ENCODE measurements around the gene NLRP9. TPM values are rescaled to one million over a fixed set of nuclear protein-coding genes. Genes with fewer than 3 reads are reported as not detected.
"Not testable (repeated sequence)": the region's sequence is repeated elsewhere in the genome, so short reads cannot be mapped to it uniquely, and the experiment has no call there.

The NLRP9 gene
- total RNA-seq = not detected
- long read RNA-seq = 0 reads

DNA sequence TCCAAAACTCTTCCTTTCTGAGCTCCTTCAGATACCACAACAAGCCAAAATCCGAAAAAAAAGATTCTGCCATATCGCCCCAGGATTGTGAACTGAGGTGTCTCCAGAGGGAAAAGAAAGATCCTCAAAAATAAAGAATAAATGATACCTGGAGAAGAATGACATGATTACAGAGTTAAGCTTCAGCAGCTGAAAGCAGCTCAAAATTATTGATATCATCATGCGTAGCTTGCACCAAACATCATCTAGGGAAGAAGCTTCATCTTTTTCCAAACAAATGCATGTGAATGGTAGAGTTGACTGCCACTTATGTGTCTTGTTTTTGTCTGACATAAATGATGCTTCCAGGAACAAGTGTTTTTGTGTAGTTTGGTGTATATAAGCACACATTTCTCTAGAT, at the start of gene NLRP9:
NLRP9 (minus strand) TSS at position 101 of the 400 bp plus-strand sequence; CDS start at position 73, 28 bp downstream.
- intact Hi-C loops (cut with micrococcal nuclease) = no loop called here
- ATAC-seq (no peak), DNase-seq (no peak)

DNA sequence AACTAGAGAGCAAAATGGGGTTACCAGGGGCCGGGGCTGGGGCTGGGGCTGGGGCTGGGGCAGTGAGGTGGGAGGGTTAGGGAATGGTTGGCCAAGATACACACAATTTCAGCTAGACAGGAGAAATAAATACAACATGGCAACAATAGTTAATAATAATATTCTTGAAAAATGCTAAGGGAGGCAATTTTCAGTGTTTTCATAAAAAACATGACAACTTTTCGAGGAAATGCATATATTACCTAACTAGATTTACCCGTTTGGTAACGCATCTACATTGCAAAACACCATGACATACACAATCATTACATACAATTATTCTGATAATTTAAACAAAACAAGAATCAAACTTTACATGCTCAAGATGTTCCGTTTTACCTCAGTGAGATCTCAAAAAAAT, 42.9 kb upstream of the NLRP9 start:
- no peak for DNase-seq
- no peak for ATAC-seq
- intact Hi-C loops (cut with micrococcal nuclease) = no loop called here

DNA sequence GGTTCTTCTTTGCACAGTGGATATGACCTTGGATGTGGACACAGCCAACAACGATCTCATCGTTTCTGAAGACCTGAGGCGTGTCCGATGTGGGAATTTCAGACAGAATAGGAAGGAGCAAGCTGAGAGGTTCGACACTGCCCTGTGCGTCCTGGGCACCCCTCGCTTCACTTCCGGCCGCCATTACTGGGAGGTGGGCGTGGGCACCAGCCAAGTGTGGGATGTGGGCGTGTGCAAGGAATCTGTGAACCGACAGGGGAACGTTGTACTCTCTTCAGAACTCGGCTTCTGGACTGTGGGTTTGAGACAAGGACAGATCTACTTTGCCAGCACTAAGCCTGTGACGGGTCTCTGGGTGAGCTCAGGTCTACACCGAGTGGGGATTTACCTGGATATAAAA, 40.1 kb upstream of the NLRP9 start:
- ATAC-seq (no peak), DNase-seq (no peak)
- intact Hi-C loops (cut with micrococcal nuclease) = no loop called here

DNA sequence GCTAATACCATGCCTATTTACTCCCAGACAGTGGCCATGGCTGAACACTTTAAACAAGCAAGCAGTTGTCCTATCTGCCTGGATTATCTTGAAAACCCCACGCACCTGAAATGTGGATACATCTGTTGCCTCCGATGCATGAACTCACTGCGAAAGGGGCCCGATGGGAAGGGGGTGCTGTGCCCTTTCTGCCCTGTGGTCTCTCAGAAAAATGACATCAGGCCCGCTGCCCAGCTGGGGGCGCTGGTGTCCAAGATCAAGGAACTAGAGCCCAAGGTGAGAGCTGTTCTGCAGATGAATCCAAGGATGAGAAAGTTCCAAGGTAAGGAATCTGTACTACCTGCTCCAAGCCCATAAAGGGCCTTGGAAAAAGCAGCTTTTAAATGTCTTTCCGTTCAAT, 39.3 kb upstream of the NLRP9 start:
- intact Hi-C loops (cut with micrococcal nuclease) = no loop called here
- ATAC-seq (no peak), DNase-seq (no peak)

DNA sequence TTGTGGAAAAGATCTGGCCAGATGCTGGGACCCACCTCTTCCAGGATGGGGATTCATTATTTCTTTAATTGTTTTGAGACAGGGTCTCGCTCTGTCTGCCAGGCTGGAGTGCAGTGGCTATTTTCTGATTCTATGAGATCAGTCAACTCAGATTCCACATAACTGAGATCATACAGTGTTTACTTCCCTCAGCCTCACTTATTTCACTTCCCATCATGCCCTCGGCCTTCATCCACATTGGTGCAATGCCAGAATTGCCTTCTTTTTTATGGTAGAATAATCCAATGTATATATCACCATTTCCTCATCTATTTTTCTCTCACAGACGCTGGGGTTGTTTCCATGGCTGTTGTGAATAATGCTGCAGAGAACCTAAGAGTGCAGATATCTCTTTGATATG, 31.4 kb upstream of the NLRP9 start:
- ATAC-seq; intact Hi-C loops (cut with micrococcal nuclease); DNase-seq: not testable (repeated sequence)

DNA sequence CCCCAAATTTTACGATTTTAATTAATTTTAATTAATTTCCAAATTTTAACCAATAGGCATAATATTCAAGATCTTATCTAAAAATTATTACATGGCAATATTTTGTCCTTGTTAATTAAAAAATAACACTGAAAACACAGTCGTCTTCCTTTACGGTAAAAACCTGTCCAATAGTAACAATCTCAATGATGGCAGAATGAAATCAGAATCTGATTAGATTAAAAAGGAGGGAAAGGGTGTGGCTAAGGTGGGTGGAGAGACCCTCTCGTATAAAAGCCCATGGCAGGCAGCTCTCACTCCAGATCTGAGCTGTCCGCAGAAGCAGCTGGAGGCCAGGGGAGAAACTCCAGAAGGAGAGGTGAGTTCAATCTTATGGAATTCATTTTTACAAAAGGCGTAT, 30.6 kb upstream of the NLRP9 start, which contains the start of gene RFPL4AL1:
RFPL4AL1 (plus strand) TSS at position 301 of the 400 bp plus-strand sequence. CDS start 2,687 bp downstream, outside the sequence.
- ATAC-seq; intact Hi-C loops (cut with micrococcal nuclease); DNase-seq: not testable (repeated sequence)

DNA sequence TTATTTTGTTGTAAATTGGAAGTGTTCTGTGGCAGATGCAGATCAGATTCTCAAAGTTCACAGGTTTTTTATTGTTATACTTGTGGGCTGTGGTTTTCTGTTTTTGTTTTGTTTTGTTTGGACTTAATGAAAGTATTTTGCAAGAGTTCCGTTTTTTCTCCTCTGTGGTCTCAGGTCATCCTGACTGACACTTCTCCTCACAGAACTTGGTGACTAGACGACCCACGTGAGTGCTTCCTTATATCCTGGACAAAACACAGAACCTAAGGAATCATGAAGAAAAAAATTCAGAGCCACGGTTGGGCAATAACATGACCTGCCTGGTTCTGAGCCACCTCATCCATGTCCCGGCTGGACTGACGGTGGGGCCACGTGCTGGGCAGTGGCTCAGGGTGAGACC, 28.3 kb upstream of the NLRP9 start:
- DNase-seq = no peak
- intact Hi-C loops (cut with micrococcal nuclease) = no loop called here
- no peak for ATAC-seq

DNA sequence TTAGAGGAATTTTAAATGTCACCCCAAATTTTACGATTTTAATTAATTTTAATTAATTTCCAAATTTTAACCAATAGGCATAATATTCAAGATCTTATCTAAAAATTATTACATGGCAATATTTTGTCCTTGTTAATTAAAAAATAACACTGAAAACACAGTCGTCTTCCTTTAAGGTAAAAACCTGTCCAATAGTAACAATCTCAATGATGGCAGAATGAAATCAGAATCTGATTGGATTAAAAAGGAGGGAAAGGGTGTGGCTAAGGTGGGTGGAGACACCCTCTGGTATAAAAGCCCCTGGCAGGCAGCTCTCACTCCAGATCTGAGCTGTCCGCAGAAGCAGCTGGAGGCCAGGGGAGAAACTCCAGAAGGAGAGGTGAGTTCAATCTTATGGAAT, 20.6 kb upstream of the NLRP9 start, which contains the start of gene RFPL4A:
RFPL4A (plus strand) TSS at position 301 of the 400 bp plus-strand sequence. CDS start 2,704 bp downstream, outside the sequence.
- DNase-seq; ATAC-seq; intact Hi-C loops (cut with micrococcal nuclease): not testable (repeated sequence)

DNA sequence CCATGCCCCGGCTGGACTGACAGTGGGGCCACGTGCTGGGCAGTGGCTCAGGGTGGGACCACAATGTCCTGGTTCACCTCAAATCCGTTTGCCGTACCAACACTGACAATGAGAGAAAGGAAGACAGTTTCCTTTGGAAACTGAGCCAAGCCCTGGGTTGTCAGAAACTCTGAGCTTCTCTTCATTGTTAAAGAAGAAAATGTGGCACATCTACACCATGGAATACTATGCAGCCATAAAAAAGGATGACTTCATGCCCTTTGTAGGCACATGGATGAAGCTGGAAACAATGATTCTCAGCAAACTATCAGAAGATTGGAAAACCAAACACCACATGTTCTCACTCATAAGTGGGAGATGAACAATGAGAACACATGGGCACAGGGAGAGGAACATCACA, 18.6 kb upstream of the NLRP9 start:
- ATAC-seq; DNase-seq; intact Hi-C loops (cut with micrococcal nuclease): not testable (repeated sequence)

DNA sequence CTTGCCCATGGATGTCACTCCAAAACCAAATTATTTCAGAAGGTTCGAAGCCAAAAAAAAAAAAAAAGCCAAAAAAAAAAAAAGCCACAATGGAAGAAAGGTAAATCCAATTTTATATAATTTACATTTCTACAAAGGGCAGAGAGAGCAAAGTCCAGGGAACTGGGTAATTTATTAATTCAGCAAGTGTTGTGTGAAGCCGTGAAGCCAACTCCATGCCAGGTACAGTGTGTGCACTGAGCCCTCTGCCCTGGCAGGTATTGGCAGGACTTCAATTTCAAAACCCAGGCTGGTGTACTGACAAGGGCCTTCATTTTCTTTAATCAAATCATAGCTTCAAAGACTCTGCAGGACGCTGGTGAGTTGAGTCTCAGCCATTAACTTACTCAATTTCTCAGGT, 15.2 kb upstream of the NLRP9 start:
- ATAC-seq = no peak
- no peak for DNase-seq
- intact Hi-C loops (cut with micrococcal nuclease) = no loop called here

DNA sequence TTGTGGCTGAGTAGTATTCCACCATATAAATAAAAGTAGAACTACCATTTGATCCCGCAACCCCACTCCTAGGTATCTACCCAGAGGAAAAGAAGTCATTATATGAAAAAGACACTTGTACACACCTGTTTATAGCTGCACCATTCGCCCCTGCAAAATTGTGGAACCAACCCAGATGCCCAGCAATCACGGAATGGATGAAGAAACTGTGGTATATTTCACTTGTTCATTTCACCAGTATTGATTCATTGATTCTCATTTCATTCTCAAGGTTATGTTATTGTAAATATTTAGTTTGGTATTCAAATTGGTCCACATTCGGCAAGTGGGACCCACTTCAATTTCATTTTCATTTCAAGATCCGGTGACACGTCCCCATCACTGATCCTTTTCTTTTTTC, 12.5 kb upstream of the NLRP9 start:
- DNase-seq = no peak
- intact Hi-C loops (cut with micrococcal nuclease) = no loop called here
- ATAC-seq = no peak

DNA sequence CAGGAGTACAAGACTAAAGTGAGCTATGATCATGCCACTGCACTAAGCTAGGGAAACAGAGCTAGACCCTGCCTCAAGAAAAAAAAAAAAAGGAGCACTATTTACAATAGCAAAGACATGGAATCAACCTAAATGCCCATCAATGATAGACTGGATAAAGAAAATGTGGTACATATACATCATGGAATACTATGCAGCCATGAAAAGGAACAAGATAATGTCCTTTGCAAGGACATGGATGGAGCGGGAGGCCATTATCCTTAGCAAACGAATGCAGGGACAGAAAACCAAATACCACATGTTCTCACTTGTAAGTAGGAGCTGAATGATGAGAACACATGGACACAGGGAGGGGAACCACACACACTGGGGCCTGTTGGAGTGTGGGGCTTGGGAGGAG, 7.8 kb downstream of the NLRP9 start:
- DNase-seq; ATAC-seq; intact Hi-C loops (cut with micrococcal nuclease): not testable (repeated sequence)

DNA sequence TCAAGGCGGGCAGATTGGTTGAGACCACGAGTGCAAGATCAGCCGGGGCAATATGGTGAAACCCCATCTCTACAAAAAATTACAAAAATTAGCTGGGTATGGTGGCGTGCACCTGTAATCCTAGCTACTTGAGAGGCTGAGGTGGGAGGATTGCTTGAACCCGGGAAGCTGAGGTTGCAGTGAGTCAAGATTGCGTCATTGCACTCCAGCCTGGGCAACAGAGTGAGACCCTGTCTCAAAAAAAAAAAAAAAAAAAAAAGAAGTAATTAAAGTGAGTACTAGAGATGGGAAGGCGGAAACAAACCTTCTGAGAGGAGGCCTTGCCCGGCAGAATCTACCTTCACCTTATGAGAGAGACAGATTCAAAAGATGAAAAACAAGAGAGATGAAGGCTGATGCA, 14.7 kb downstream of the NLRP9 start:
- ATAC-seq (no peak), DNase-seq (no peak)
- intact Hi-C loops (cut with micrococcal nuclease) = no loop called here

DNA sequence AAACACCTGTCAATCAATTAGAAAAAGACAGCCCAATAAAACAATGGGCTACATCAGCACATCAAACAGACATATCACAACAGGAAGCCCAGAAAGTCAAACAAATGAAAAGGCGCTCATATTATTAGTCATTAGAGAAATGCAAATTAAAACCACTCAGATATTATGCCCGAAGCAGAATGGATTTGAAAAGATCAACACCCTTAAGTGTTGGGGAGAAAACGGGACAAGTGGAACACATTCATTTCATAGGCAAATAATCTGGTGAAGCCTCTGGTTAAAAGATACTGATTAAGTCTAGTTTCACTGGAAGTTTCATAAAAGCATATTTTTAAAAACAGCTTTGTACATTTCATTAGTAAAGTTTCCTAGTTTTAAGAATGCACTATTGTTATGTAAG, 17.4 kb downstream of the NLRP9 start:
- no peak for ATAC-seq
- no peak for DNase-seq
- intact Hi-C loops (cut with micrococcal nuclease) = no loop called here

DNA sequence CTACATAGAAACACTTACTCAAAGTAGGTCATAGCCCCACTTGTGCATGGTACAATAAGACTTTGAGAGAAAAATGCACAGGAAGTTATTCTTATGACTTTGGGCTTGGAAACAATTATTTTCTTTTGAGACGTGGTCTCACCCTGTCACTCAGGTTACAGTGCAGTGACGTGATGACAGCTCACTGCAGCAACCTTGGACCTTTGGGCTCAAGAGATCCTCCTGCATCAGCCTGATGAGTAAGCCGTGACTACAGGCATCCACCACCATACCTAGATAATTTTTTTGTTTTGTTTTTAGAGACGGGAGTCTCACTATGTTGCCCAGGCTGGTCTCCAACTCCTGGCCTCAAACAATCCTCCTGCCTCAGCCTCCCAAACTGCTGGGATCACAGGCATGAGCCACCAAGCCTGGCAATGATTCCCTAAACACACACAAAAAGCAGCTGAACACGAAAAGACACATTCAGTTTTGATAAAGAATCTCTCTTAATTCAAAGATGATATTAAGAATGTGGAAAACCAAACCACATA, 17.9 kb downstream of the NLRP9 start:
- ATAC-seq (no peak), DNase-seq (no peak)
- intact Hi-C loops (cut with micrococcal nuclease) = no loop called here

DNA sequence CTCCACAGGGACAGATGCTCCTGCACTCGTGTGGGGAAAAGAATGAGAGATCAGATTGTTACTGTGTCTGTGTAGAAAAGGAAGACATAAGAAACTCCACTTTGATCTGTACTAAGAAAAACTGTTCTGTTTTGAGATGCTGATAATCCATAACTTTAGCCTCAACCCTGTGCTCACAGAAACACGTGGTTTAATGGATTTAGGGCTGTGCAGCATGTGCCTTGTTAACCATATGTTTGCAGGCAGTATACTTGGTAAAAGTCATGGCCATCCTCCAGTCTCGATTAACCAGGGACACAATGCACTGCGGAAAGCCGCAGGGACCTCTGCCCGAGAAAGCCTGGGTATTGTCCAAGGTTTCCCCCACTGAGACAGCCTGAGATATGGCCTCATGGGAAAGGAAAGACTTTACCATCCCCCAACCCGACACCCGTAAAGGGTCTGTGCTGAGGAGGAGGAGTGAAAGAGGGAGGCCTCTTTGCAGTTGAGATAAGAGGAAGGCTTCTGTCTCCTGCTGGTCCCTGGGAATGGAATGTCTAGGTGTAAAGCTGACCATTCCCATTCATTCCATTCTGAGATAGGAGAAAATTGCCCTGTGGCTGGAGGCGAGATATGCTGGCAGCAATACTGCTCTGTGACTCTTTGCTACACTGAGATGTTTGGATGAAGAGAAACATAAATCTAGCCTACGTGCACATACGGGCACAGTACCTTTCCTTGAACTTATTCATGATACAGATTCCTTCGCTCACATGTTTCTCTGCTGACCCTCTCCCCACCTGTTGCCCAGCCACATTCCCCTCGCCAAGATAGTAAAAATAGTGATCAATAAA, 20.1 kb downstream of the NLRP9 start:
- intact Hi-C loops (cut with micrococcal nuclease); DNase-seq; ATAC-seq: not testable (repeated sequence)

DNA sequence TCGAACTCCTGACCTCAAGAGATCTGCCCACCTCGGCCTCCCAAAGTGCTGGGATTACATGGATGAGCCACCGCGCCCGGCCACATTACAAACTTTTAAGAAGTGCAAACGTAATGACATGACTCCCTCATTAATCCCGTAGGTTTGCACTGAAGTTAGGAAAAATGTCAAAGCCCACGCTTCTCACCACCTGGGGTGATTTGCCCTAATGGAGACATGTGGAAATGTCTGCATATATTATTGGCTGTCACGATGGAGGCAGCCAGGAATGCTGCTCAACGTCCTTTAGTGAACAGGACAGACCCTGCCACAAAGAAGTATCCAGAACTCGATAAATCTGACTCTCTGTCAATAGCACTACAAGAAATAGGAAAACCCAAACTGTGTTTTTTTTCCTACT, 21.0 kb downstream of the NLRP9 start:
- intact Hi-C loops (cut with micrococcal nuclease) = no loop called here
- no peak for ATAC-seq
- DNase-seq = no peak

DNA sequence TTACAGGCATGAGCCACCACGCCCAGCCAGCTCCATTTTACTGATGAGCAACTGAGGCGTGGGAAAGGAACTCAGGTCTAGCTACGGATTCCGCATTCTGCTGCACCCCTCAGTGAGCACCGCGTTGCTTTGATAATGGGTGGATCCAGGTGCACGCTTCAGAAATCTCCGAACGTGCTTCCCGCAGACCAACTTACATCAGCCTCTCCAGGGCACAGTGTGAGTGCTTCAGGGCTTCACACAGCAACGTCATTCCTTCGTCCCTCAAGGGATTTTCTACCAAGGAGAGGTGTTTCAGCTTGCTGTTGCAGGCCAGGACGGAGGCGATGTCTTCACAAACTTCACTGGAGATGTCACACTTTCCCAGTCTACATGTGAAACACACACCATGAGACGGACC, 21.7 kb downstream of the NLRP9 start:
- DNase-seq = no peak
- no peak for ATAC-seq
- intact Hi-C loops (cut with micrococcal nuclease) = no loop called here

DNA sequence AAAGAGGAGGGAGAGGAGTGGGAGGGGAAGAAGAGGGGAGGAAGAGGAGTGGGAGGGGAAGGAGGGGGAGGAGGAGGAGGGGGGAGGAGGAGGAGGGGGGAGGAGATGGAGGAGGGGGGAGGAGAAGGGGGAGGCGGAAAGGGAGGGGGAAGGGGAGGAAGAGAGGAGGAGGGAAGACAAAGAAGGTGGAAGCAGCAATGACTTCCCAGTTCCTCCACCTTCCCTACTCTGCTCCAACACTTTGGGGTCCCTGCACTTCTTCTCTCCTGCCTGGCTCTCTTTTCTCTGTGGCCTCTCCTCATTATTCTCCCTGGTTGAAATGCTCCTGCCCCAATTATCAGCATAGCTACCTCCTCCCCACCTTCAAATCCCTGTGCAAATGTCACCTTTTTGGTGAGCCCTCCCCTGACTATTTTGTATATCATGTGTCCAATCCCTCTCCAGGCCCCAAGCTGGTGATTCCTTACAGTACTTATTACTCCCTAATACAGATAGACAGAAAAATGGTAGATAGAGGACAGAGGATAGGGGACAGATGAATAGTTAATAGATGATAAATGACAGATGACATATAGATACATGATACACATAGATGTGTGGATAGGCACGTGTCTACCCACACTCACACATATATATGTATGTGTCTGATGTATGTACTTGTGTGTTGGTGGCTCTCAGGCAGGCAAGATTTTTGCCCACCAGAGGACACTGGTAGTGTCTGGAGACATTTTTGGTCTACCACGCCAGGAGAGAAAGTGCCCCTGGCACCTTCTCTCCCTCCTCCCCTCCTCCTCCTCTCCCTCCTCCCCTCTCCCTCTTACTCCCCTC, 25.2 kb downstream of the NLRP9 start:
- intact Hi-C loops (cut with micrococcal nuclease) = no loop called here
- no peak for ATAC-seq
- no peak for DNase-seq

DNA sequence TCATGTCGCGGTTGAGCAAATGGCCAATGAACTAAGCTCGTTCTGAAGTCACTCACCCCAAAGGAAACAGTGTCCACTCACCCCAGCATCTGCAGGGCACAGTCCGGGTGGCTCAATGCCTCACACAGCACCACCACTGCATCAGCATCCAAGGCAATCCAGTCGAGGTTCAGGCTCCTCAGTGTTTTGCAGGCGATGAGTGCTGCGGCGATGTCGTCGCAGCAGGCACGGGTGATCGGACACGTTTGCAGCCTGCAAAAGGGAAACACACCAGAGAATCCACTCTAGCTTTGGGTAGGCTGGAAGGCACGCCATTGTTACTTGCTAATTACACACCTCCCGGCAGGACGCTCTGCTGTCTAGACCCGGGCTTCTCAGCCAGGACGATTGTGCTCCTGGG, 26.5 kb downstream of the NLRP9 start:
- intact Hi-C loops (cut with micrococcal nuclease) = no loop called here
- DNase-seq (no peak), ATAC-seq (no peak)
